Smooth muscle cell (in vitro differentiated cells): ENCODE results near the gene CAMKMT. TPM values are rescaled to one million over a fixed set of nuclear protein-coding genes. Genes with fewer than 3 reads are reported as not detected.

Experiments used
- DNase-seq: peaks from one replicate; lab custom pipeline; 2025; ENCODE audit not compliant: unreplicated experiment; lab: John Stamatoyannopoulos, UW
- H2AFZ ChIP-seq: fragments of 200-600 bp; sonication (generic); 2 replicates; pipeline ENCODE4 v1.6.0; 2016; ENCODE audit warnings: antibody characterized with exemption, low read depth, mild to moderate bottlenecking
- H3F3A ChIP-seq: fragments of 200-600 bp; sonication (generic); 2 replicates; pipeline ENCODE4 v1.6.0; 2017; ENCODE audit warnings: antibody characterized with exemption, low read depth
- H3K27ac ChIP-seq: fragments of 200-600 bp; sonication (generic); 2 replicates; pipeline ENCODE4 v1.5.1; 2016; ENCODE audit warnings: low read depth, mild to moderate bottlenecking
- H3K27me3 ChIP-seq: fragments of 200-600 bp; sonication (generic); 2 replicates; pipeline ENCODE4 v1.6.1; 2016; ENCODE audit warnings: low read depth, mild to moderate bottlenecking
- H3K36me3 ChIP-seq: fragments of 200-600 bp; sonication (generic); 2 replicates; pipeline ENCODE4 v1.5.1; 2016; ENCODE audit warnings: low read depth
- H3K4me1 ChIP-seq: fragments of 200-600 bp; sonication (generic); 2 replicates; pipeline ENCODE4 v1.5.1; 2016; ENCODE audit warnings: low read depth
- H3K4me2 ChIP-seq: fragments of 200-600 bp; sonication (generic); 2 replicates; pipeline ENCODE4 v1.6.0; 2016; ENCODE audit warnings: mild to moderate bottlenecking
- H3K4me3 ChIP-seq: fragments of 200-600 bp; sonication (generic); 2 replicates; pipeline ENCODE4 v1.5.1; 2016; ENCODE audit warnings: mild to moderate bottlenecking
- H3K79me2 ChIP-seq: fragments of 200-600 bp; sonication (generic); 2 replicates; pipeline ENCODE4 v1.6.0; 2016; ENCODE audit warnings: low read depth, mild to moderate bottlenecking
- H3K9ac ChIP-seq: fragments of 200-600 bp; sonication (generic); 2 replicates; pipeline ENCODE4 v1.6.0; 2016; ENCODE audit warnings: low read depth
- H3K9me3 ChIP-seq: fragments of 200-600 bp; sonication (generic); replicated peaks from 2 replicates; pipeline ENCODE4 v1.5.1; 2016; ENCODE audit warnings: low read depth
- H4K20me1 ChIP-seq: fragments of 200-600 bp; sonication (generic); 2 replicates; pipeline ENCODE4 v1.6.0; 2016; ENCODE audit warnings: low read depth
- CTCF ChIP-seq: fragments of 200-600 bp; sonication (generic); IDR thresholded peaks from 2 replicates; pipeline ENCODE4 v1.5.1; 2017; ENCODE audit warnings: borderline replicate concordance, mild to moderate bottlenecking, antibody characterized with exemption; ENCODE audit not compliant: insufficient read depth, poor library complexity, severe bottlenecking
- WGBS: methylation state at CpG from one replicate; pipeline ENCODE4 v1.1.7; 2016; ENCODE audit warnings: low lambda C conversion rate; 5-methylcytosine and 5-hydroxymethylcytosine counted together
- polyA plus RNA-seq: library from polyadenylated mRNA; unstranded; fragments of >200 nt; fragmentation: Nextera tagmentation; extraction: Ambion mirVana; gene quantifications from 2 replicates; pipeline ENCODE4 v1.2.1, GENCODE V29; 2016
- total RNA-seq: library from RNA; depleted of rRNA; stranded (reverse); fragments of >200 nt; gene quantifications from 2 replicates; pipeline ENCODE4 v1.2.3, GENCODE V29; 2014

The CAMKMT gene
- total and polyA plus RNA-seq, 2 experiments from 2014 or later = 7.2 to 7.6 TPM

- Histone ChIP-seq H3K4me3 (no peak overlapping the region), H3K4me1 (peaks cover 23% of the 10 kb centered on the region), H3K4me2 (no peak overlapping the region), H3K27me3 (no peaks in the 10 kb centered on the region), H3K36me3 (no peaks in the 10 kb centered on the region), H3K27ac (no peak overlapping the region), H3F3A (no peaks in the 10 kb centered on the region), H2AFZ (no peak overlapping the region), H4K20me1 (no peaks in the 10 kb centered on the region), H3K9me3 (no peaks in the 10 kb centered on the region), H3K79me2 (no peaks in the 10 kb centered on the region), H3K9ac (no peak overlapping the region)
- no peak for TF ChIP-seq CTCF
- WGBS = 94% methylated on average over 9 of the region's 9 CpGs
- DNase-seq = no peak
Observed at GRCh38 chr2:44424211-44424610, 62.5 kb downstream of the CAMKMT start.

GRCh38 chr2:44429034-44429433 lies 67.3 kb downstream of the CAMKMT start:
- H3K27ac ChIP-seq = no peak overlapping the region
- H4K20me1 ChIP-seq = no peaks in the 10 kb centered on the region
- no peaks in the 10 kb centered on the region for H3F3A ChIP-seq
- WGBS = 95% methylated on average over 1 of the region's 1 CpG
- H3K4me1 ChIP-seq = peaks cover 40% of the 10 kb centered on the region
- H3K27me3 ChIP-seq = no peaks in the 10 kb centered on the region
- H3K9me3 ChIP-seq = no peaks in the 10 kb centered on the region
- H3K79me2 ChIP-seq = no peaks in the 10 kb centered on the region
- no peak for TF ChIP-seq CTCF
- no peak overlapping the region for H3K4me2 ChIP-seq
- H3K9ac ChIP-seq = no peak overlapping the region
- no peak overlapping the region for H2AFZ ChIP-seq
- no peaks in the 10 kb centered on the region for H3K36me3 ChIP-seq
- DNase-seq = no peak
- H3K4me3 ChIP-seq = no peak overlapping the region

- no peak for TF ChIP-seq CTCF
- H2AFZ ChIP-seq = no peak overlapping the region
- no peak overlapping the region for H3K9ac ChIP-seq
- no peak for DNase-seq
- no peak overlapping the region for H3K27ac ChIP-seq
- no peaks in the 10 kb centered on the region for H3K79me2 ChIP-seq
- H4K20me1 ChIP-seq = no peaks in the 10 kb centered on the region
- H3K9me3 ChIP-seq = no peaks in the 10 kb centered on the region
- H3K4me2 ChIP-seq = no peak overlapping the region
- WGBS = 20% methylated on average over 1 of the region's 1 CpG
- H3K4me3 ChIP-seq = no peak overlapping the region
- no peaks in the 10 kb centered on the region for H3K36me3 ChIP-seq
- H3F3A ChIP-seq = no peaks in the 10 kb centered on the region
- no peaks in the 10 kb centered on the region for H3K27me3 ChIP-seq
- peaks cover 51% of the 10 kb centered on the region for H3K4me1 ChIP-seq
Observed at GRCh38 chr2:44430342-44430741, 68.6 kb downstream of the CAMKMT start.

- H3F3A ChIP-seq = no peaks in the 10 kb centered on the region
- H3K9me3 ChIP-seq = no peaks in the 10 kb centered on the region
- H4K20me1 ChIP-seq = no peaks in the 10 kb centered on the region
- H3K36me3 ChIP-seq = no peaks in the 10 kb centered on the region
- no peak overlapping the region for H3K9ac ChIP-seq
- TF ChIP-seq CTCF = no peak
- DNase-seq = no peak
- WGBS = 33% methylated on average over 4 of the region's 4 CpGs
- H3K4me3 ChIP-seq = no peak overlapping the region
- H3K27me3 ChIP-seq = no peaks in the 10 kb centered on the region
- H3K4me1 ChIP-seq = peaks cover 56% of the 10 kb centered on the region
- no peak overlapping the region for H3K27ac ChIP-seq
- peak overlapping the region; percentile 29 for H3K4me2 ChIP-seq
- H2AFZ ChIP-seq = no peak overlapping the region
- H3K79me2 ChIP-seq = no peaks in the 10 kb centered on the region
Observed at GRCh38 chr2:44433895-44434294, 72.1 kb downstream of the CAMKMT start.
